Activated T-helper 1 cell treated with anti-CD3 and anti-CD28 coated beads, Interleukin-2, amount 50 U/mL, for 16 hours (primary cell): Measurements from ENCODE around the gene EPHA2.

ENCODE experiments used
- DNase-seq, 2 donors: peaks; one replicate each; pipeline ENCODE4 v3.0.0-alpha.2; 2020; ENCODE audit warnings: low read depth in 1 of 2, low spot score in 1 of 2

Gene EPHA2

GRCh38 chr1:16138772-16139221 is 17.1 kb downstream of the EPHA2 start:
- DNase-seq = no peak

GRCh38 chr1:16137890-16138467 is 17.9 kb downstream of the EPHA2 start:
- DNase-seq = no peak

- no peak for DNase-seq
Observed at GRCh38 chr1:16135501-16135900, 20.4 kb downstream of the EPHA2 start.

- DNase-seq = no peak
Observed at GRCh38 chr1:16134906-16135305, 21.0 kb downstream of the EPHA2 start.

GRCh38 chr1:16134066-16134801 is 21.6 kb downstream of the EPHA2 start:
- no peak for DNase-seq

- DNase-seq = no peak
Observed at GRCh38 chr1:16133007-16133961, 22.6 kb downstream of the EPHA2 start.

- no peak for DNase-seq
Observed at GRCh38 chr1:16132325-16132785, 23.5 kb downstream of the EPHA2 start.

- no peak for DNase-seq
Observed at GRCh38 chr1:16131636-16132324, 24.1 kb downstream of the EPHA2 start.

GRCh38 chr1:16130827-16131226 is 25.0 kb downstream of the EPHA2 start:
- DNase-seq = no peak

GRCh38 chr1:16129921-16130543 is 25.8 kb downstream of the EPHA2 start:
- no peak for DNase-seq

GRCh38 chr1:16129316-16129715 is 26.6 kb downstream of the EPHA2 start:
- no peak for DNase-seq

- DNase-seq = no peak
Observed at GRCh38 chr1:16128338-16128741, 27.5 kb downstream of the EPHA2 start.

GRCh38 chr1:16127676-16128337 is 28.1 kb downstream of the EPHA2 start:
- DNase-seq = no peak

- no peak for DNase-seq
Observed at GRCh38 chr1:16126743-16127515, 28.9 kb downstream of the EPHA2 start.

- DNase-seq = no peak
Observed at GRCh38 chr1:16126160-16126559, 29.7 kb downstream of the EPHA2 start.

GRCh38 chr1:16125483-16125882 is 30.4 kb downstream of the EPHA2 start:
- DNase-seq = no peak

GRCh38 chr1:16125088-16125470 is 30.8 kb downstream of the EPHA2 start:
- DNase-seq = no peak

GRCh38 chr1:16124377-16125087 is 31.3 kb downstream of the EPHA2 start:
- no peak for DNase-seq

GRCh38 chr1:16122916-16123315 is 33.0 kb downstream of the EPHA2 start:
- DNase-seq = no peak
